DND-41 (cell line): ENCODE results near the gene CNGA3.

Experiments used
- ATAC-seq: fragments of 200-7000 bp; cut with Tn5 transposase; 3 replicates; pipeline ENCODE4 v1.9.1; 2021; ENCODE audit warnings: low read depth; ENCODE audit not compliant: insufficient read depth
- DNase-seq: peaks from one replicate; pipeline ENCODE4 v3.0.0-alpha.2; 2020
- H2AFZ ChIP-seq: 2 replicates; pipeline ENCODE4 v1.6.0; 2012; ENCODE audit warnings: low read depth, low read length
- H3K27ac ChIP-seq: 2 replicates; pipeline ENCODE4 v1.5.1; 2012; ENCODE audit warnings: low read length, inconsistent platforms
- H3K27me3 ChIP-seq: fragments of 200-600 bp; sonication (generic); 2 replicates; pipeline ENCODE4 v1.6.0; 2012; ENCODE audit warnings: low read length, mild to moderate bottlenecking, inconsistent platforms; ENCODE audit not compliant: insufficient read depth, poor library complexity
- H3K36me3 ChIP-seq: 2 replicates; pipeline ENCODE4 v1.5.1; 2012; ENCODE audit warnings: low read length, inconsistent platforms; ENCODE audit not compliant: insufficient read depth
- H3K4me1 ChIP-seq: 2 replicates; pipeline ENCODE4 v1.5.1; 2012; ENCODE audit warnings: mild to moderate bottlenecking, low read length; ENCODE audit not compliant: insufficient read depth
- H3K4me2 ChIP-seq: 2 replicates; pipeline ENCODE4 v1.6.0; 2012; ENCODE audit warnings: mild to moderate bottlenecking, moderate library complexity, low read length, inconsistent platforms; ENCODE audit not compliant: insufficient read depth
- H3K4me3 ChIP-seq, 2 experiments: fragments of 200-600 bp in 1 of 2; shearing (Covaris generic) in 1 of 2; 2 replicates each; pipeline ENCODE4 v1.5.1; 2012 to 2016; ENCODE audit warnings: inconsistent platforms in 2 of 2, low read length in 2 of 2, mild to moderate bottlenecking in 2 of 2, low read depth in 1 of 2, moderate library complexity in 1 of 2
- H3K79me2 ChIP-seq: 2 replicates; pipeline ENCODE4 v1.6.0; 2012; ENCODE audit warnings: low read length, inconsistent platforms; ENCODE audit not compliant: insufficient read depth
- H3K9ac ChIP-seq: 2 replicates; pipeline ENCODE4 v1.6.0; 2012; ENCODE audit warnings: low read depth, mild to moderate bottlenecking, inconsistent platforms, low read length, moderate library complexity
- H3K9me3 ChIP-seq: 2 replicates; pipeline ENCODE4 v1.5.1; 2012; ENCODE audit warnings: low read length, moderate library complexity, mild to moderate bottlenecking, inconsistent platforms; ENCODE audit not compliant: insufficient read depth, severe bottlenecking
- H4K20me1 ChIP-seq: 2 replicates; pipeline ENCODE4 v1.6.0; 2012; ENCODE audit warnings: low read length; ENCODE audit not compliant: insufficient read depth
- CTCF ChIP-seq: IDR thresholded peaks from 2 replicates; pipeline ENCODE4 v1.5.1; 2012; ENCODE audit warnings: borderline replicate concordance, low read length, moderate library complexity, mild to moderate bottlenecking; ENCODE audit not compliant: poor library complexity, severe bottlenecking; ENCODE audit errors: extremely low read depth
- EZH2 ChIP-seq: IDR thresholded peaks from 3 replicates; pipeline ENCODE4 v1.6.1; 2012; ENCODE audit warnings: borderline replicate concordance, low read depth, mild to moderate bottlenecking, moderate library complexity, low read length, inconsistent platforms; ENCODE audit not compliant: severe bottlenecking

Gene CNGA3

GRCh38 chr2:98359986-98360385 is 13.7 kb downstream of the CNGA3 start:
- H3K27me3 ChIP-seq, result peaks cover 11% of the 10 kb centered on the region
- no peak overlapping the region for H3K4me2 ChIP-seq
- no peaks in the 10 kb centered on the region for H3K4me1 ChIP-seq
- no peak overlapping the region for H3K4me3 ChIP-seq
- TF ChIP-seq EZH2, result no peak
- H3K36me3 ChIP-seq, result no peaks in the 10 kb centered on the region
- no peak overlapping the region for H2AFZ ChIP-seq
- H3K9me3 ChIP-seq, result no peaks in the 10 kb centered on the region
- no peaks in the 10 kb centered on the region for H3K79me2 ChIP-seq
- H4K20me1 ChIP-seq, result no peaks in the 10 kb centered on the region
- no peak for ATAC-seq
- no peak overlapping the region for H3K9ac ChIP-seq
- no peak overlapping the region for H3K27ac ChIP-seq
- DNase-seq, result no peak

GRCh38 chr2:98367721-98368120 is 21.5 kb downstream of the CNGA3 start:
- Histone ChIP-seq H2AFZ (no peak overlapping the region), H3K4me2 (no peak overlapping the region), H3K27me3 (peaks cover 5% of the 10 kb centered on the region)

GRCh38 chr2:98369710-98370239 is 23.5 kb downstream of the CNGA3 start:
- Histone ChIP-seq H3K9ac (no peak overlapping the region), H3K79me2 (no peaks in the 10 kb centered on the region), H2AFZ (no peak overlapping the region), H3K27me3 (peaks cover 5% of the 10 kb centered on the region), H4K20me1 (no peaks in the 10 kb centered on the region), H3K27ac (no peak overlapping the region), H3K4me3 (no peak overlapping the region), H3K9me3 (peaks cover 2% of the 10 kb centered on the region), H3K4me1 (no peaks in the 10 kb centered on the region), H3K4me2 (no peak overlapping the region), H3K36me3 (no peaks in the 10 kb centered on the region)
- ATAC-seq (no peak), DNase-seq (no peak)
- no peak for TF ChIP-seq EZH2

More at GRCh38 chr2:98367721-98368120, 21.5 kb downstream of the CNGA3 start:
- Histone ChIP-seq H3K79me2 (no peaks in the 10 kb centered on the region), H3K9me3 (peaks cover 2% of the 10 kb centered on the region), H3K9ac (no peak overlapping the region), H3K4me1 (no peaks in the 10 kb centered on the region), H4K20me1 (no peaks in the 10 kb centered on the region), H3K4me3 (no peak overlapping the region), H3K36me3 (no peaks in the 10 kb centered on the region), H3K27ac (no peak overlapping the region)
- no peak for TF ChIP-seq EZH2
- TF ChIP-seq CTCF, result no peak
- DNase-seq (no peak), ATAC-seq (no peak)

- no peaks in the 10 kb centered on the region for H3K79me2 ChIP-seq
- H4K20me1 ChIP-seq, result no peaks in the 10 kb centered on the region
- no peaks in the 10 kb centered on the region for H3K27me3 ChIP-seq
- no peak overlapping the region for H2AFZ ChIP-seq
- H3K4me2 ChIP-seq, result no peak overlapping the region
- no peak overlapping the region for H3K4me3 ChIP-seq
- no peaks in the 10 kb centered on the region for H3K4me1 ChIP-seq
- ATAC-seq, result no peak
- no peak for DNase-seq
- H3K9ac ChIP-seq, result no peak overlapping the region
- no peaks in the 10 kb centered on the region for H3K36me3 ChIP-seq
- peaks cover 2% of the 10 kb centered on the region for H3K9me3 ChIP-seq
- H3K27ac ChIP-seq, result no peak overlapping the region
- TF ChIP-seq EZH2, result no peak
- no peak for TF ChIP-seq CTCF
These were observed 25.9 kb downstream of the CNGA3 start for GRCh38 chr2:98372121-98372520.
